ENCODE measurements around the gene TTBK1.

The TTBK1 gene

DNA sequence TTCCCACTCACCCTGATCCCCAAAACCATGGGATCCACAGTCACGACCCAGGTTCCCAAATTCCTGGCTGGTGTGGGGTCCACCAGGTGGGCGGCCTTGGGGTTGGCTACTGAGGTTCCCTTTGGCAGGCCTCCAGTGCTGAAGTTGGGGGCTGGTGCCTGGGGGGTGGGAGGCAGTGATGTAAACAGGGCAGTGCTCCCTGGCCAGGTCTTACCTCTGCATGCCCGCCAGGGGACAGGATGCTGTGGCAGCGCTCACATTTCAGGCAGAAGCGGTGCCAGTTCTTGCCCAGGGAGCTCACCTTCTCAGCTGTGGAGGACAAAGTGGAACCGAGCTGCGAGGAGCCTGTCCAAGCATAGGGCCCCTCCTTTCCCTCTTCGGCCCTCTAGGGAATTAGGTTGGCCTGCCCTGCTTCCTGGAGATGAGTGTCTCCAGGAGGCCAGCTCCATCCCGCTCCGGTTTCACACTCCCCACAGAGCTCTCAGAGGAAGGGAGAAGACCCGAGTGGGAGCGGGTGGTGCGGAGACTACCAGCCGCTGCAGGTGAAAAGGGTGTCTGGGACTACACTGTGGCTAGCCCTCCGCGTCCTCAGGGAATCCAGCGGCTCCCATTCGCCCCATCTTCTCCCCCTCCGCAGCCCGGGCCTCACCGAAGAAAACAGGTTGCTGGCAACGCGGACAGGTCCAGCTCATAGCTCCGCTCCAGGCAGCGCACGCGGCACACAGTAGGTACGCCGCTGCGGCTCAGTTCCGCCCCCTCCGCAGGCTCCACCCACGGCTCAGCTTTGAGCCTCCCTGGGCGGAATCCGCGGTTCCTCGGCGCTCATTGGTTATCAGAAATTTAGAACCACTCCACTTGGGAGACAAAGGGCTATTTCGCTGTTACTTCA lies 65.1 kb downstream of the TTBK1 start, which contains the start of gene CRIP3:
Gene CRIP3 (minus strand): TSS at position 726 of the 889 bp plus-strand sequence. CDS start 34 bp downstream, at position 692.
- peak; percentile 53 for DNase-seq

DNA sequence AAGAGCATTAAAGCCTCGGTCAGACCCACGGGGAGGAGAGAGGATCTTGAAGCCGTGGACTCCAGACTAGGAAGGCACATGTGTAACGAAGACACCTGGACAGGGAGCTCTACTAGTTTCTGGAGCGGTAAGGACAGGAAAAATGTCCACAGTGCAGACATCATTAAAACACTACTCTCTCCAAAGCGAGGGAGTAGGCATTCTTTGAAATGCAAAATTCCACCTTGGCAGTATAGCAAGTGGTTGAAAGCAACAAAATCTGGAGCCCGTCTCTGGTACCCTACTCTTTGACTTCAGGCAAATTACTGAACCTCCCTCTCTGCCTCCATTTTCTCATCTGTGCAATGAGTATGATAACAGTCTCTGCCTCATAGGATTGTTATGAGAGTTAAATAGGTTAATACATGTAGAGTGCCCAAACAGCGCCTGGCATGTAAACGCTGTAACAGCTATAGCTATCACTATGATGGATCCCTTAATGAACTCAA lies 65.8 kb downstream of the TTBK1 start:
- no peak for DNase-seq

DNA sequence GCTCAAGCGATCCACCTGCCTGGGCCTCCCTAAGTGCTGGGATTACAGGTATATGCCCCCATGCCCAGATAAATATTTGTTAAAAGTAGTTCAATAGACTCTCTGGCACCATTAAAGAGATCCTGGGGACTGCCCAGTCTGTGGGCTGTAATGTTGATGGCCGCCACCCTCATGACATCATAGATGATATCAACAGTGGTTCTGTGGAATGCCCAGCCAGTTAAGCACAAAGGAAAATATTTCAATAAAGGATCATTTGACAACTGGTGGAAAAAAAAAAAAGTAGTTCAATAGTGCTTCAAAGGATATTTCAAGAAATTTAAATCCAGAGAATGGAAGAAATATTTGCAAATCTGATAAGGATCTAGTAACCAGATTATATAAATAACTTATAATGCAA lies 66.9 kb downstream of the TTBK1 start:
- no peak for DNase-seq

DNA sequence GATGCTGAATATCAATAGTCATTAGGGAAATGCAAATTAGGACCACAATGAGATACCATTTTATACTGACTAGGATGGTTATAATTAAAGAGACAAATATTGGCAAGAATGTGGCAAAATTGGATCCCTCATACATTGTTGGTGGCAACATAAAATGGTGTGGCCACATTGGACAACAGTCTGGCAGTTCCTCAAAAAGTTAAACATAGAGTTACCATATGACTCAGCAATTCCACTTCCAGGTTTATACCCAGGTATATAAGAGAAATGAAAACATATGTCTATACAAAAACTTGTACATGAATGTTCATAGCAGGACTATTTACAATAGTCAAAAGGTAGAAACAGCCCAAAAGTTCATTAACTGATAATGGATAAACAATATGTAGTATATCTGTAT lies 67.3 kb downstream of the TTBK1 start:
- no peak for DNase-seq

DNA sequence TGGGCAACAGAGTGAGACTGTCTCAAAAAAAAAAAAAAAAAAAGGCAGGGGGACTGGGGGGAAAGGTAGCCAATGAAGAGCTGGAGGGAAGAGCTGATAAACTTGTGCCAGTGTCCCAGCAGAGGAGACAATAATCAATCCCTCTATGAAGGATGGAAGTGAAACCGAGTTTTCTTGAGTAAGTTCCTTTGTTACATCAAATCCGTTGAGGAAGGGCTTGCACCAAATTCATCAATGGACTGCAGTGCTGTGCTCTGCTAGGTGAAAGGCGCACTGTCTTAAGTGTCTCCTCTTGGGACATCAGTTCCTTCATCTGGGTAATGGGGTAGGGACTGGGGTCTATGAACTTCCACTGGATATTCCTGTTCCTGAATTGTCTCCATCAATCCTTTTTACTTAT lies 68.4 kb downstream of the TTBK1 start:
- DNase-seq = no peak

- no peak for DNase-seq
These were observed 70.5 kb downstream of the TTBK1 start for GRCh38 chr6:43313813-43314212.

DNA sequence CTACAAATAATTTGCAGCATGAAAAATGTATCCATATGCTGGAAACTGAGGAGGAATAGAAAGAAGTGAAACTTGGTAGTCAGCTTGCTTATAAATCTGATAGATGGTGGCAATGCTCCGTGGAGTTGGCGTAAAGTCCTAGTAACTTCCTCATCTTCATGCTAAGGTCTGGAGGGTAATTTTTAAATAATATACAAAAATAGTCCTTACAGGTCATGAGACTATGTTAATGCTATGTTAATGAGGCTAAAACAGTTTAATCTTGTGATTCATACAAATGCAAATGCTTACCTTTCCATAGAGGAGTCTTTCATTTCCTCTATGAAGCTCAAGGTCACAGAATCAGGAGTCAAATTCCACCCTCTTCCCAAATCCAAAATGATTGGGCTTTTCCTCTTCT lies 74.7 kb downstream of the TTBK1 start:
- no peak for DNase-seq

DNA sequence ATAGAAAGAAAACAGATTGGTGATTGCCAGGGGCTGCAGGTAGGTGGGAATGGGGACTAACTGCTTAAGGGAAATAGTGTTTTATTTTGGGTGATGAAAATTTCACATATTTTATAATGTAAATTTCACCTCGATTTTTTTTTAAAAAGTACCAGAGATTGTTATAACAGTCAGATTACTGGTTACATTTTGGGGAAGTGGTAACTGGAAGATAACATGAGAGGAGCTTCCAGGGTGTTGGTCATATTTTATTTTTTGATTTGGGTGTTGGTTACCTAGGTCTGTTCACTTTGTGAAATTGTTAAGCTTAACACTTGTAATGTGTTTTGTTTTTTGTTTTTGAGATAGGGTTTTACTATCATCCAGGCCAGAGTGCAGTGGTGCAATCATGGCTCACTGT lies 82.6 kb downstream of the TTBK1 start:
- DNase-seq = no peak

DNA sequence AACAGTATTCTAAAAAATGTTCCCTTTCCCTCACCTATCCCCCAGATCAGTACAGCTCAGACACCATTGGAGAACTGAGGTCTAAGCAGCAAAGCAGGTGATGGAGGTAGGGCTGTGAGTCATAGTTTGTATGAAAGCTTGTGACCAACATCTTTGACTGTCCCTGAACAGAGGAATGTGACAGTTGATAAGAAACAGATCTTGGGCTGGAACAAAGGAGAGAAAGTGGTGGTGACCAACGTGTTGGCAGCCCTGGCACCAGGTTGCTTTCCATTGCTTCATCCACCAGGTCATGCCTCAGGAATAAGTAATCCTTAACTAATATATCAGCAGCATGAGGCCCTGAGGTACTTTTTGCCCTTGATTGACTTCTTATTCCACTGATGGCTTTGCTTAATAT lies 85.2 kb downstream of the TTBK1 start:
- DNase-seq = no peak

DNA sequence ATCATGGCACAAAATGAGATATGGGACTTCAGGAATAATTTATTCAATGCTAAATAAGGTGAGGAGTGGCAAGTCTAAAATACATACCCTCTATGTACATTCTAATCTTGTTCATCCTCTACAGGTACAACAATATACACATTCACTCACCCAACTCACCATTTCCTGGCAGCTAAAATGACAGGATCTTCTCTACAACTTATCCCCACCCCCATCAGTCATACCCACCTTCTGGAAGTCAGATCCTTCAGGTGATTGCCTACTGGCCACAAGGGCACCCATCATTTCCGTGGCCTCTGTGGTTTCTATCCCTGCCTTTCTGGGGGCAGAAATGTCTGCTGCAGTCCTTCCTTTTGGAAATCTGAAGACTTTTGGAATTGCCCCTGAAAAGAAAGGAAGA lies 88.2 kb downstream of the TTBK1 start:
- no peak for DNase-seq

GRCh38 chr6:43331891-43332290 lies 88.6 kb downstream of the TTBK1 start:
- DNase-seq = no peak

- peak; percentile 74 for DNase-seq
These were observed 91.3 kb downstream of the TTBK1 start for GRCh38 chr6:43334466-43335095.

DNA sequence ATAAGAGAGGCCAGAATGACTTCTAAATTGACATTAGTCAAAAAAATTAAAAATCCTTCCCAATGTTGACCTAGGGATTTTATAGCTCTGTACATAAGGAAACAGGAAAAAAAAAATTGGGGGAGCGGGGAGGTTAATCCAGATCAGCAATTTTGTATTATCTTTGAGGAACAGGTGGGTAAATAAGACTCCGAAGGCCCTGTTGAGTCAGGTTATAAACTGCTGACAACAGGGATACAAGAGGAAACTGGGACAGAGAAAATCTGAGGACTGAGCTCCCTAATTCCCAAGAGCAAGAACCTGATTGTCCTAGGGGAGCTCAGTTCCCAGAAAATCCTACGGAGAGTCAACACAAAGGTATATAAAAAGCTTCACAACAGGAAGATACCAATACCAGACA lies 92.2 kb downstream of the TTBK1 start:
- no peak for DNase-seq

- DNase-seq = no peak
These were observed 93.1 kb downstream of the TTBK1 start for GRCh38 chr6:43336382-43336781.

Measured in NCI-H2171 treated with DMSO at 0.1 percent for 48 hours (cell line).